Measurements from ENCODE around the gene ADGRL3.
"Not testable (repeated sequence)": the region's sequence is repeated elsewhere in the genome, so short reads cannot be mapped to it uniquely, and the experiment has no call there.

ADGRL3 gene

DNA sequence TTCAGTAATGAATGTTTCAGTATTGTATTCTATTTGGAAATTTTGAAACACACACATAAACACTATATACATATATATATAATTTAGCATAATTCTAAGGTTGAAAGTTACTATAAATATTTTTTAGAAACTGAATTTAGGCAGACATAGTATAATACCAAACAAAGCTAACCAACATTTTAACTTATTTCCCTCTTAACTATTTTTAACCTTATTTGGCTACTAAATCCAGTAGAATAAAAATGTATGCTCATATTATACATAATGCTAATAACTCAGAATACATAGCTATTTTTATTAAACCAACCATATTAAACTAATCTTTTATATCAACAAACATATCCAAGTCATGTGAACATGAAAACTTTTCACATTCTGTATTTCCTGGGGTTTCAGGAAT lies 563.6 kb downstream of the ADGRL3 start:
- DNase-seq, result no peak

DNA sequence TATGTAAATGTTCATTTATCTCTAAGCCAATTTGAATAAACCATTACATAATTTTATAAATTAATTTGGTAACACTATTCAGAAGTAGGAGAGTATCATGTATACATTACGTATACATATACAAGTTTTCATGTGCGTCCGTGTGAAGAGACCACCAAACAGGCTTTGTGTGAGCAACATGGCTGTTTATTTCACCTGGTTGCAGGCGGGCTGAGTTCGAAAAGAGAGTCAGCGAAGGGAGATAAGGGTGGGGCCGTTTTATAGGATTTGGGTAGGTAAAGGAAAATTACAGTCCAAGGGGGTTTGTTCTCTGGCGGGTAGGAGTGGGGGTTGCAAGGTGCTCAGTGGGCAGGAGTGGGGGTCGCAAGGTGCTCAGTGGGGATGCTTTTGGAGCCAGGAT lies 564.0 kb downstream of the ADGRL3 start:
- DNase-seq, result not testable (repeated sequence)

DNA sequence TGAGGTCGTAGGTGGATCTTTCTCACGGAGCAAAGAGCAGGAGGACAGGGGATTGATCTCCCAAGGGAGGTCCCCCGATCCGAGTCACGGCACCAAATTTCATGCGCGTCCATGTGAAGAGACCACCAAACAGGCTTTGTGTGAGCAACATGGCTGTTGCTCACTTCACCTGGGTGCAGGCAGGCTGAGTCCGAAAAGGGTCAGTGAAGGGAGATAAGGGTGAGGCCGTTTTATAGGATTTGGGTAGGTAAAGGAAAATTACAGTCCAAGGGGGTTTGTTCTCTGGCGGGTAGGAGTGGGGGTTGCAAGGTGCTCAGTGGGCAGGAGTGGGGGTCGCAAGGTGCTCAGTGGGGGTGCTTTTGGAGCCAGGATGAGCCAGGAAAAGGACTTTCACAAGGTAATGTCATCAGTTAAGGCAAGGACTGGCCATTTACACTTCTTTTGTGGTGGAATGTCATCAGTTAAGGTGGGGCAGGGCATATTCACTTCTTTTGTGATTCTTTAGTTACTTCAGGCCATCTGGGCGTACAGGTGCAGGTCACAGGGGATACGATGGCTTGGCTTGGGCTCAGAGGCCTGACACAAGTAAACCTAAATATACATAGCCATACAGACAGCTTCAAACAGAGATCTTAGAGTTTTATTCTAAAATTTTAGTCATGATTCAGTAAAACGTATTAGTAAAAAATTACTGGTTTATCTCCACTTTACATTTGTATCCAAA lies 569.5 kb downstream of the ADGRL3 start:
- DNase-seq, result not testable (repeated sequence)

DNA sequence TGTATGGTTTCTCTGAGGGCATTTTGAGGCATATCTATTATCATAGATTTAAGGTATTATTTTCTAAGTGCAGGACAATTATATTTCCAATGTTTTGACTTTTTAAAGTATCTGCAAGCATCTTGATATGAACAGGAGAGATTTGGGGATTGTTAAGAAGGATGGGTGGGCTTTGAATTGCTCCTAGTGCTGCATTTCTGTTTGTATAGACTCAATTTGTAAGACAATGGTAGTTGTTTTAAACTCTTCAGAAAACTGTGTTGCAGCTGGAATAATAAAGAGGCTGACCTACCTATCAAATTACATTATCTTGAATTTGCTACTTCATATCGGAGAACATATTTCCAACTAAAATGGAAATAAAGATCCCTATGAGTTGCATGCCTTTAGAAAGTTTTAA lies 570.3 kb downstream of the ADGRL3 start:
- DNase-seq, result no peak

DNA sequence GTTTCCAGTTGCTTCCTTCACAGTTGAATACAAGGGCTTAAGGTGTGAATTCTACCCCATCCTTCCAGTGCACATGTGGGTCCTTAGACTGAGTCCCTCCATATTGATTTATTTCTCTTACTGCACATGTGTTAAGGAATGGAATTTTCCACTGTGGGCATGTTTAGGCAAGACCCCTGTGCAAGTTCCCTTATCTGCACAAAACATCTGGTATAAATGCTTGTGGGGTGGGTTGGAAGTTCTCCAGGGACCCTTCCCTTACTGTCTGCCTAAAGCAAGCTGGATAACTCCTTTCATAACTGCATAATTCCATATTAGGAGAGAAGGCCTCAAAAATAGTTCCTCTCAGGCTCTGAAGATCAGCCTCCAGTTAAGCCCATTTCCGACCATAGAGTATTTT lies 570.9 kb downstream of the ADGRL3 start:
- DNase-seq, result no peak

DNA sequence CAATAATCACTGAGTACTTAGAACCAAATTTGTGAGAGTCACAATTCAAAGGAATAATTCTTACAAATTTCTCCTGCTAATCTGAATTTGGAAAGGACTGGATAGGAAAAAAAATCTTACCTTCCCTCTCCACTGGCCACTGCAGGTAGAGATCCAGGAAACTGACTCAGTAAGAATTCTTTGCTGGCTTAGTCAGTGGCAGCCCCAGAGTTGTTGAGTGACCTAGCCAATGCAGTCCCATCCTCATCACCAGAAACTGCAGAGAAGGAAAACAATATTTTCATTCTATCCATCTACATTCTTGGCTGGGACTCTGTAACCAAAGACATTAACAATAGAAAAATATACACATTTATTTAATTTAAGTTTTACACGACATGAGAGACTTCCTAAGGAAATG lies 572.0 kb downstream of the ADGRL3 start:
- DNase-seq, result no peak

DNA sequence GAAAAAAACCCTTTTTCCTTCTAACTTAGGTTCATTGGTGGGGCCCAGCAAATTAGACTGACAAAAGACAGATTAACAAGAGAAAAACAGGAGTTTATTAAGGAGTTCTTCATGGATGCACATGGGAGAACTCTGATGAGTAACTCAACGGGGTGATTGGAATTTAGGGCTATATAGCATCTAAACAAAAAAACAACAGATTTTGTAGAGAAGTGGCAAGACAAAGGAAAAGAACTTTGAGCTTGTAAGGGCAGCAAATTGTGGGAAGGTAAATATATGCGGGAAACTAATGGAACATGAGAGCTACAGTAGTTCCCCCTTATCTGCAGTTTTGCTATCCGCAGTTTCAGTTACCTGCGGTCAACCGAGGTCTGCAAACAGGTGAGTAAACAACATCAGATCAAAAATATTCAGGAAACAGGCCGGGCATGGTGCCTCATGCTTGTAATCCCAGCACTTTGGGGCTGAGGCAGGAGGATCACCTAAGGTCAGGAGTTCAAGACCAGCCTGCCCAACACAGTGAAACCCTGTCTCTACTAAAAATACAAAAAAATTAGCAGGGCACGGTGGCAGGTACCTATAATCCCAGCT lies 573.6 kb downstream of the ADGRL3 start:
- DNase-seq, result no peak

DNA sequence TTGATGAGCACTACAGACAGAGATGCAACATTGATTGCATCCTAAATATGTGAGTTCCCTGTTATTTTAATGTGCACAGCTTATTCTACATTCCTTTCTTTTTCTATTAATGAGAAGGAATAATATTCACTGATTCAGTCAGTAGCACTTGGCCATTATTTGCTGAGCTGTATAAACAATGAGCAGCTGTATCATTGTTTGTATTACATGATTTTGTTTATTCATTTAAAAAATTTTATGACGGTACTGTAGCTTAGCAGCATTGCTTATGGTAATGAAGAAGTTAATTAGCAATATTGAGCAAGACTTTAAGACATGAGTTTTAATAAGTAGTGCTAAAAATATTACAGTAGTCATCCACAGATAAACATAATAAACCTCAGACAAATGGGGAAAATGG lies 582.0 kb downstream of the ADGRL3 start:
- DNase-seq, result no peak

DNA sequence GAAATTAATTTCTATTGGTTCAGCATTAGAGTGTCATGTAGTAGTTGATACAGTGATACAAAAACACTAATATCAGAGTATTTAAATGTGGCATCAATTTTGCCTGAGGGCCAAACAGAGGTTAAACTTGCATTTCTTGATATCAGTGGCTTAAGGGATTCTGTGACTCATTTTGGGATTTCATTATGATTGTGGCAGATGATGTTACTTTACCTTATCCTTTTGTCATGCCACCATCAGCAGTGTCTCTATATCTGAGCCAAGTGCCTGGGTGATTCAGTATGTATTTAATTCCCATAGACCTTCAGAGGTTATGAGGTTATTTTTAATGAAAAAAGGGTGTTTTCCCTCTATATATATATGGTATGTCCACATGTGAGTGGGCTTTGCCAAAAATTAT lies 582.9 kb downstream of the ADGRL3 start:
- no peak for DNase-seq

DNA sequence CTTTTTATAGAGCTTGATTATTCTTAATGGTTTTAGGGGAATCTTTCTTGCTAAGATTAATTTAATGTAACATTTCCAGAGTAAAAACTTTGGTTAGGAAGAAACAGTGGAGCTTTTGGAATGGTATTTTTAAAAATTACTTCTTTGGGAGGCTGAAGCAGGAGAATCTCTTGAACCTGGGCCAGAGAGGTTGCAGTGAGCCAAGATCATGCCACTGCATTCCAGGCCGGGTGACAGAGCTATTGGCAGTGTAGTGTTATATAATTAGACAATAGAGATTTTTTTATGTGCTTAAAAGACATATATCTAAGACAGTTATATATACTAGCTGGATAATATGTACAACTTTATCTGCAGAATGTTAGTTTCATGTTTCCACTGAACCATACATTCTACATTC lies 585.6 kb downstream of the ADGRL3 start:
- no peak for DNase-seq

DNA sequence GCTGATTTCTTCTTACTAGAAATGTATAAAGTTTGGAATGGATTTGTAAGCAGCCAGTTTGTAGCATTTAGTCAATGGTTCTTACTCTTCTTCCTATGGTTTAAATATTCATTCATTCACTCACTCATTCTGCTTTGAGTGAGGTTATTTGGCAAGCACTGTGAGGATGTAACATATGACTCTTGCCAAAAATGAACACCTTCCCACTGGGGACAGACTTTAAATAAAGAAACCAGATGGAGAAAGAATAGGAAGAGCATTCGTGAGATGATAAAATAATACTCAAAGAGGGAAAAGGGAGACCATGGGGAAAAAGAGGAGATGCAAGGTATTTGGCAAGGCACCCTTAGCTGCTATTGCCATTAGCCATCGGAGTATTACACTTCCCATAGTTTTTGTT lies 586.1 kb downstream of the ADGRL3 start:
- no peak for DNase-seq

DNA sequence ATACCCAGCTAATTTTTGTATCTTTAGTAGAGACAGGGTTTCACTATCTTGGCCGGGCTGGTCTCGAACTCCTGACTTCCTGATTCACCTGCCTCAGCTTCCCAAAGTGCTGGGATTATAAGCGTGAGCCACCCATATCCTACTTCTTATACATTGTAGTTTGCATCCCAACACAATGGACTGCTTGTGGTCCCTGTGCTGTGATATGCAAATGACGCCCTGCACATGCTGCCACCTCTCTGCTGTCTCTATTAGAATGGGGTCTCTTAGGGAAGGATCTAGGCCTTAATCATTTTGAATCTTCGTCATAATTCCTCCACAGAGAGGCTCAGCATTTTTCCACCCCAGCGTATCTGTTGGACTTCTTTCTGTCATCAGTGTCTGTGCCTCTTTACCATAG lies 595.9 kb downstream of the ADGRL3 start:
- DNase-seq, result no peak

DNA sequence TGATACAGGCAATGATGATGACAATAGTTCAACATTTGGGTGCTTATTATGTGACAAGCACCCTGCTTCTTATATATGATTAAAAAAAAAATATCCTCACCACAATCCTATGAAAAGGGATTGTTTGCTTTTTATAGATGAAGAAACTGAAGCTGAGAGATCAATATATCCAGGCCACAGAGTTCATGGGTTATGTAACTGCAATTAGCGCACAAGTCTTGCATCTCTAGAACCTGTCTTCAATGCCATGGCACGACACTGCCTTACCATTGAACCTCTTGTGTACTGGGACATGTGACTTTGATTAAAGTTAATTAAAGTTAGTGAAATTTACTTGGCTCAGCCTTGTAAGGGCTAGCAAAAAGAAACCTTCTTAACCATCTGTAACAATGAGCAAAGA lies 599.7 kb downstream of the ADGRL3 start:
- DNase-seq, result no peak

DNA sequence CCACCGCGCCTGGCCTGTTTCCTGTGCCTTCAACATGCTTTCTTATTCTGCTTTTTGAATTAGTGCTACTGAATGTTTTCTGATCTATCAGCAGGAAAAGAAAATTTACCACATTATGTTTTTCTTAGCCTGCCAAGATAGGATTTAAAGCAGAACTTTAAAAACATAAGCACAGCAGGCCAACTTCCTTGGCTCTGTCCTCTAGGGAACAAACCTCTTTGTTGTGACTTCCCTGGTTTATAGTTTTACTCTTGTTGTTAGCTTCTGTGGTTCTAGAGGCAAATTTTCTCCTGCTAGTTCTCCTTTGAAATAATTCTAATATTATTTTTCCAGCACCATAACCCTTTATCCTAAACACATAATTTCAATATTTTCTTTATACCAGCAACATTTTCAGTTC lies 605.1 kb downstream of the ADGRL3 start:
- no peak for DNase-seq

DNA sequence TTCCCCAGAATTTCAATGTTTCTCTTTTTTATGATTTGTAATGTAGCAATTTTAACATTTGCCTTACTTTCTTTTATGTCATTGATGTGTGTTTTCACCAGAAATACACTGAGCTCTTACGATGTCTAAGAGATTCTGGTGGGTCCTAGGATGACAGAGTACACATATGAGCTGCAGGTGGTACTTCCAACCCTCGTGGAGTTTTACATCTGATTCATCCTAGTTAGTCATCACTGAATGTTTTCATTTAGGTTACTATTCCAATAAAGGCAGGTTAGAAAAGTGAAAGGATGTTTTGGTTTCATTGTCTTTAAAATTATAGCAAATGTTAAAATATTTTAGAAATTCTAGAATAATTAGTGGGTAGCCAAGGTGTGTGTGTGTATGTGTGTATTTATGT lies 605.9 kb downstream of the ADGRL3 start:
- DNase-seq, result no peak

DNA sequence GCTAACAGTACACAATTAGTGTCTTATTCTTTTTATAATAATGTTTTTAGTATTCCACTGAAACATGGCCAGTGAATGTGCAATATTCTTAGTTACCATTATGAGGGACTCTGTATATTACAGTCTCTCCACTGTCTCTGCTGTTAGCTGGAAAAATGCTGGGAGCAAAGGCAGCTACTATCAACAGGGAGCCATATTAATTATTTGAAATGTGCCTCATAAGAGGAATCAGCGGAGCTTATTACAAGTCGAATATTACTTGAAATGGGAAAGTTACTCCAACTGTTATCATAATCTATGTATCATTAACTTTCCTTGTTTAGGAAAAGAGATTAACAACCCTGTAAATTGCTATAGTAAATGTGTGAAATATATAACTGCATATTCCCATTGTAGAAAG lies 612.0 kb downstream of the ADGRL3 start:
- no peak for DNase-seq

DNA sequence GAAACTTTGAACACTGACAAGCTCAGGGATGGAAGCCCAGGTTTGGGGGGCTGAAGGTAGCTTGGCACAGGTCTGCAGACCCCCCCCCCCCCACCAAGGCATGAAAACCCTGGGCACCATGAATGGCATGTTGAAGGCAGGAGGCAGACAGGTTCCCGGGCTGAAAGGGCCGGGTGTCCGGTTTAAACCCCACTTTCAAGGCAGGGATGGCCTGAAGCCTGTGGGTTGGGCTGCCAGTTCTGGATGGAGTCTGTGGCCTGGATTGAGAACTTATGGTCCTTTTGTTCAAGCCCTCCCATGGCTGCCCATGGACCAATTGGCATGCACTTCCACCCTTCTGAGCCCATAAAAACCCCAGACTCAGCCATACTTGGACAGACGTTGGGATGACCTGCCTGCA lies 616.9 kb downstream of the ADGRL3 start:
- DNase-seq, result no peak

DNA sequence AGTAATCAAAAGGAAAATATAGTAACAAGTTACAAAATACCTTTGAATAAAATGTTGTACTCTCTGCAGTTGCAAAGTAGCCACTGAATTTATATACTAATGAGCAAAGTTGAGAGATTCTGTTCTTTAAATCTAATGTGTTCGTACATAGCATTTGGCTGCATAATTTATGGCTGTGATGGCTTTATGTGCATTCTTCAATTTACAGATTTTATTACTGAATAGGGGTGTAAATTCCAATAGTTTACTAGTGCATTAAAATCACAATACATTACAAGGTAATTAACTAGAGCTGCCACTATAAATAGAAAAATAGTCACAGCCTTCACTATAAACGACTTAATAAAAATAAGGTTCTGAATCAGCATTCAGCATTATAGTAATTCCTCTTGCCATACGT lies 620.0 kb downstream of the ADGRL3 start:
- no peak for DNase-seq

DNA sequence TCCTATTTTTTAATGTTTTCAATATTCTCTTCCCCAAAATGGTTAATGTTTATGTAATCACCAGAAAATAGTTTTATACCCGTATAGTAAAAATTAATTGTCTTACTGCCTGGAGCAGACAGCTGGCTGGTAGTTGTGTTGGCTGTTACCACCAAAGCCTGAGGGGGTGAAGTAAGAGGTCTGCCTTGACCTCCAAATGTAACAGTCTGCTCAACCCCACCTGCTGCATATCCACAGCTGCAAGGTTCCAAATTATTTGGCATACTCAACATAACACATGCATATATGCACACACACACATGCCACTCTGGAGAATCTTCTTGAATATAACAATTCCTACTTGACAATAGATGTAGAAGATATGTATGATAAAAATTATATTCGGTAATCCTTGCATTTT lies 624.3 kb downstream of the ADGRL3 start:
- no peak for DNase-seq

DNA sequence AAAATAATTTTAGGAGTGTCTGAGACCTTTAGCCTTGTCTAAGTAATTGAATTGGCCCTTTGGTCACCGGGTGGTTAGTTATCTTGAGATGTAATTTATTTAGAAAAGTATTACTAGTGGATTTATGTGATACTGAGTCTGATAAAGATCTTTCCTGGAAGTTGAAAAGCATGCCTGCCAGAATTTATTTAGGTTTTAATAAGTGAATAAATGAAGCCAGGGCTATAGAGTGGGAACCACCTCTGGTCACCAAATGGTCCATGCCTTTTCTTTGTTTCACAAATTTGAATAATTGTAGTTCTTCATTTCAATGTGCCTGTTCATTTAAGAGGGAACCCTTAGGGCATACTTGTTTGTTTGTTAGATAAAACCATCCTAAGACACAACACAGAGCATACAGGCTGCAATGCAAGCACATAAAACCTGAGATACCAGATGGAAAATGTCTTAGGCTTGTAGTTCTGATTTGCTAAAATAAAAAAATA lies 627.8 kb downstream of the ADGRL3 start:
- no peak for DNase-seq

DNA sequence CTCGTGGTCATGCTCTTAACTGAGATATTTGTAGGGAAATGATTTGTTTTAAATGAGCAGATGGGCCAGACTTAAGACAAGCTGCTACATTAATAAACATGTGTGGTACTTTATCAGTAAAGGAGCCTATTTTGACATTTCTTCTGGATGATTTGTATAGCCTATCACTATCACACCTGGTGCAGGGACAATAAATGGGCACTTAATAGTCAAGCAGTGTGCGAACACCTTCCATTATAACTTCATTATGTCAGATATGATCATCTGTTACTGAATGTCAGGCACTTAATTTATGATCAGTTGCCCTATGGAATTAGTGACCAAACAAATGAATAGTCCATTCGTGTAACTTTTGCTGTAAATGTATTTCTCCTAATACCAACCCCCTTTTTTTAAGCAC lies 628.8 kb downstream of the ADGRL3 start:
- DNase-seq, result no peak

DNA sequence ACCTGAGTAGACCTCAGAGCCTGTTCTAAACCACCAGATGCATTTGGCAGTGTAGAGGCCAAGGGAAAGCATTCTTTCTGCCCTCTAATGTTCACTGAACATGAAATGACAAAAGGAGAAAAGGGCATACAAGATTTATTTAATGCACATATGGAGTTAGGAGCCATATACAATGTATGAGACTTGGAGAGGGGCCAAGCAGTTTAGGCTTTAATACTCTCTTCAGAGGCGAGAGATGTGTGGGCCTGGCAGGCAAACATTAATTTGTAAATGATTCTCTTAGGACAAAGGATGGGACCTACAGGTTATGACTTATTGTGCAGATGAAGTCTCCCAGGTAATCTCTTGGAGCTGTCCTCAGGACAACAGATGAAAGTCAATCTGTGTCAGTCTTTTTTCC lies 631.9 kb downstream of the ADGRL3 start:
- no peak for DNase-seq

DNA sequence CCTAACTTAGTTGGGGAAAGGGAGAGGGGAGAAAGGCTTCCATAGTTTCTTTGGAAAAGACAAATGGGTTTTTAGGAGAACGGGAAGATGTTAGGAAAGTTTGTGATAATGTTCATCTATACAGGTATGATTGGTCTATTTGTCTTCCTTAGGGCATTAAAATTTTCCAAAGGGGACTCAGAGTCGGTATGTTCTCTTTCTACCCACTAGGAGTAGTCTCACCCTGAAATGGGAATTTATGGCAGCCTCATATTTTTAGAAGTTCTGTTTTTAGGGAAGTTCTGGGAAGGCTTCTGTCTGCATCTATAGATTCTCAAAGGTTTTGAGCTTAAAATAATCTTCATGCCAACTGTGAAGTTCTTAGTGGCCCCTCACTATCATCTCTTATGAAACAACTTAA lies 637.3 kb downstream of the ADGRL3 start:
- no peak for DNase-seq

DNA sequence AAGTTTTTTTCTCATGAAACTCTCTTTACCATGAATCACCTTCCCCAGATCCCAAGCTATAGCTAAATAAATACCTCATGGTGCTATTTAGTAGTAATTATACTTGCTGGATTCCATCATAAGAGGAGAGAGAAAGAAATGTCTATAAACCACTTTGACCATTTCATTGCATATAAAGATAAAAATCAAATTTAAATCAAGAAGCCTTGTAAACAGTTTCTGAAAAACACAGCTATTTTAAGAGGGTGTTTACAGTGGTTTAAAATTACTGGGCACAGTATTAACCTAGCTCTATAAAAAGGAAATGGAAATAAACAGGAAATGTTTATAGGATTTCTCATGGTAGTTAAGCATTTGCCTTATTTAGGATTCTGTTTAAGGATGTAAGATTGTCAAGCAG lies 637.9 kb downstream of the ADGRL3 start:
- no peak for DNase-seq

DNA sequence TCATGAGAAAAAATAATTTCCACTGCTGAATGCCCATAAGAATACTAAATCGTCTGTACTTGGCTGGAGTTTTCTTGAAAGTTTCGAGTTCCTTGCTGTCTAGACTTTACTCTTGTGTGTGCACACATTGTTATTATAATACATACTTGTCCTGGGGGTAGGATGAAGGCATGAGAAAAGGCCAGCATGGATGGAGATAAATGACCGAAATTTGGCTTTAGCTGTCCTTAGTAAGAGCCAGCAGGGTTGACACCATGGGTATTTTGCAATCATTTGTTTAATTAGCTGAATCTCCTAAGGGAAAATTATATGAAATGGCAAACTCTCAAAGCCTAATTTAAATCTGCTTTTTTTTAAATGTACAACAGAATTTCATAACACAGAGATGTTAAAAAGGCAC lies 641.6 kb downstream of the ADGRL3 start:
- no peak for DNase-seq

Measured in stimulated activated CD4-positive, alpha-beta T cell treated with anti-CD3 and anti-CD28 coated beads, Interleukin-4, amount 100 ng/mL, for 4 hours (primary cell).